ENCODE measurements around the gene PLAC8.

The PLAC8 gene, protein sequence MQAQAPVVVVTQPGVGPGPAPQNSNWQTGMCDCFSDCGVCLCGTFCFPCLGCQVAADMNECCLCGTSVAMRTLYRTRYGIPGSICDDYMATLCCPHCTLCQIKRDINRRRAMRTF

DNA sequence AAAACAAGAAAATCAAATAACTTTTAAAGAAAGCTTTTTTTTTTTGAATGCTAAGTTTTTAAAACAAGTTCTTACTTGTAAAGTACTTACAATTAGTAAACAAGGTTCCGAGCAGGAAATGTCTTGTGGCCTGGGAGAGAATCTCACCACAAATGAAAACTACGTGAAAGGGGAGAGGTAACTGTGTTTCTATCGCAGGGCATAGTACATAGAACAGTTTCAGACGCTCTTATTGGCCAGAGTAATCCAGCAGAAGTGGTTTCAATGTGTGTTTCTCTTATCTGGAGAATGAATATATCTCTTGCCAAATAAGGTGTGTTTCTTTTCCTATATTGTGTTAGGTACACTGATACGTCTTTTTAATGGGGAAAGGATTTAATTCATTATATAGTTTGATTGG lies at the start of gene PLAC8:
TSS of gene PLAC8 (minus strand) at position 154 of the 400 bp plus-strand sequence. CDS start 6,808 bp downstream, outside the sequence.
- DNase-seq (ENCODE audit: low read depth in 2 of 2): no peak

DNA sequence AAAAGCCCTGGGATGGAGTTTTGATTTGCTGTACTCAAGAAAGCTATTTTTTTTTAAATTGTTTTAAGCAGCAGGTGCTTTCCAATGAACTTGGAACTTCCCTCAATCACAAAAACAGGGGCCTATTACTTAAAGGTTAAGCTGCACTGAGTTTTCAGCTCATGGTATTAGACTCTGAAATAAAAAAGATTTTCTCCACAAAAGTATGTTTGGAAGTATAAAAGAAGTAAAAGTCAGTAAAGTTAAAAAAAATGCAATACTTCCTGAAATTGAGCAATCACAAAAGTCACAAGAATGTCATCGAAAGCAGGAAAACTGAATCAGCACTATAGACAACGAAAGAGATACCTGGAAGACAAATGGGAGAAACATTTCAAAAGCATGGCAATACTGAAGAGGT lies 38.9 kb upstream of the PLAC8 start:
- DNase-seq (ENCODE audit: low read depth in 2 of 2): no peak

DNA sequence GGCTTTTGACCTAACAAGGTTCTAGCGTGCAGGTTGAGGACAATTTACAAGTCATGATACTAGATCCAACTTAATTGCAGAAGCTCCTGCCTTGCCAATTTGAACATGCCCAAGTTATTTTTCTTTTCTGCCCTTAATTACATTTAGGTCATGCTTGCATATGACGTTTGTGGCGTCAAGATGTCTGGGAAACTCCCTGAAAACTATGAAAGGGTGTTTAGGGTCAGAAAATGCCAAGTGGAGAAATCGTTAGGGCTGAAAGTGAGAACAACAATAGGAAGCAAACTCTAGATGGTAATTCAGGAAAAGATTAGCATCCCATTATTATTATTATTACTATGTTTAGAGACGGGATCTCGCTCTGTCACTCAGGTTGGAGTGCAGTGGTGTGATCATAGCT lies 38.2 kb upstream of the PLAC8 start:
- DNase-seq (ENCODE audit: low read depth in 2 of 2): no peak

DNA sequence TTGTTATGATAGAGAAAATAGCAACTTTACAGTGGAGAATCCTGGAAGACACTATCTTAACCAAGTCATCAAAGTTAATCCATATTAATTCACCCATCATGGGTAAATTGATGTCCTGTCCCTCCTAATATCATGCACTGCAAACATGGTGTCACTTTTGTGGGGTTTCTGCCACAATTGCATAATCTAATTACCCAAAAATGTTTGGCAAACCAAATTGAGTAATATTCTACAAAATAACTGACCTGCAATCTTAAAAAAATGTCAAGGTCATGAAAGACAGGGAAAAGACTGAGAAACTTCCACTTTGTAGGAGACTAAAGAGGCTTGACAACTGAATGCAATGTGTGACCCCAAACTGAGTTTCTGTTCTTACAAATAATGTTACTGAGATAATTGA lies 37.1 kb upstream of the PLAC8 start:
- no peak for DNase-seq (ENCODE audit: low read depth in 2 of 2)

DNA sequence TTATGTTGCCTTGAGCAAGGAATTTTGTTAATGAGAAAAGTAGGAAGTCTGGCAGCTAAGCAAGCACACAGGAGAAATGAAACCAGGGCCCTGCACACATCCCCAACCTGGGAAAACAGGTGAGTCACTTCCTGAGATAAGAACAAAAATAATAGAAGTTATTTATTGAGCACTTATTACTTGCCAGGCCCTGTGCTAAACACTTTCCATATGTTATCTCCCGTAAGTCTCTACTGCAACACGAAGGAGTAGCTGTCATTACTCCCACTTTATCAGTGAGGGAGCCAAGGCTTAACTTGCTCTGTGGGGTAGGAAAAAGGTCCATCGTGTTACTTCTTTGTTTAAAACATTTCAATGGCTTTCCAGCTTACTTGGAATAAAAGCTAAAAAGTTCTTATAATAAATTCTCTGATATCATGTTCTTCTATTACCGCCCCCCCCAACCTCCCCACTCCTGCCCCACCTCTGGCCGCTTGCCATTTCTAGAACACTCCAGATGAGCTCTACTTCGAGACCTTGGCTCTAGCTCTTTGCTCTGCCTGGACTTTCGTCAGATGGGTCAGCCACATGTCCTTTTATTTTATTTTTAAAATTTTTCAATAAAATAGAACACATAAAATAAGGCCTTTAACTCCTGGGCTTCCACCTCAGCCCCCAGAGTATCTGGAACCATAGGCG lies 36.3 kb upstream of the PLAC8 start:
- no peak for DNase-seq (ENCODE audit: low read depth in 2 of 2)

DNA sequence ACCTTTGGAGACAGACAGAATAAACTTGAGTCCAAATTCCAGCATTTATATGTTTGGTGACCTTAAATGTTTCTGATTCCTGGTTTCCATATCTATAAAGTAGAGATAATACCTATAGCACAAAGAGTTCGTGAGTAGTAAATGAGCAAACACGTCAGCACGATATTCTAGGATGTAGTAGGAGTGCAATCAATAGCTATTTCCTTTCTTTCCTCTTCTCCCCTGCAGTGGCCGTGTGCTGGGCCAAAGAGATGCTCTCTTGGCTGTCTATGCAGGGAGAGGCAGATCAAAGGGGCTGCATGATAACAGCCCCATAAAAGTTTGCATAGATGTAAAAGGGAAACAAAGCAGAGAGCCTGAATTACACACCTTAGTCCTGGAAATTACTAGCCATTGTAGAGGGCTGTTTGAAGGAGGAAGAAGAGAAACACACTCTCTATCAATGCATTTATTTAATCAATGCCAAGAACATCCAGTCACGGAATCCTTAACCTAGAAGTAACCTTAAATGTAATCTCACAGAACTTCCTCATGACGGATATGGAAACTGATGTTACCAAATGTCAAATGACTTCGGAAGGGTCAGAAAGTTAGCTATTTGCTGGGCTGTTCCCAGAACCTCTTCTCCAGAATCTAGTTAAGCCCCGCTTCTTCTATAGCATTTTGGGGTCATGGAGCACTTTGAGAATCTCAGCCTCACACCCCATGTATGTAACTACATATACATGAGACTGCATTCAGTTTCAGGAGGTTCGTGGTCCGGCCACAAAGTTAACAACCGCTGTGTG lies 35.5 kb upstream of the PLAC8 start:
- no peak for DNase-seq (ENCODE audit: low read depth in 2 of 2)

DNA sequence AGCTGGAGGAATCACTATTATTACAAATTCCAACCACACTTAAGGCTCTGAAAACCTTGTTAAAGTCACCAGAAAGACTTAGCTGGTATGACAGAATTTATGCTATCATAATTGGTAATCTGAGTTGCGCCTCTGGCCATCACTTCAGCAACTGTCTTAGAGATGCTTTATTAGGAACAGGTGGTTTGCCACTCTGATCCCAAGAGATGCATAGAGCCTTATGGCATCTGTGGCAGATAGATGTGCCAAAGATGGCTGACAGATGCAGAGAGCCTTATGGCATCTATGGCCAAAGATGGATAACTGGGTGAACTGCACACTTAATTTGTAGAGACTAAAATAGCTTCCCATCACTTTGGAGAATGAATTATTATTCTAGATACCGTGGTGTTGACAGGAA lies 32.3 kb upstream of the PLAC8 start:
- no peak for DNase-seq (ENCODE audit: low read depth in 2 of 2)

DNA sequence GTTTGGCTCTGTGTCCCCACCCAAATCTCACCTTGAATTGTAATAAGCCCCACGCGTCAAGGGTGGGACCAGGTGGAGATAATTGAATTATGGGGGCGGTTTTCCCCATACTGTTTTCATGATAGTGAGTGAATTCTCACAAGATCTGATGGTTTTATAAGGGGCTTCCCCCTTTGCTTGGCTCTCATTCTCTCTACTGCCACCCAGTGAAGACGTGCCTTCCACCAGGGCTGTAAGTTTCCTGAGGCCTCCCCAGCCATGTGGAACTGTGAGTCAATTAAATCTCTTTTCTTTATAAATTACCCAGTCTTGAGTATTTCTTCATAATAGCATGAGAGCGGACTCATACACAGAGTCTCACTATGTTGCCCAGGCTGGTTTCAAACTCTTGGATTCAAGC lies 31.2 kb upstream of the PLAC8 start:
- peak in 1 of 2 donors; percentile 13 for DNase-seq (ENCODE audit: low read depth in 2 of 2)

DNA sequence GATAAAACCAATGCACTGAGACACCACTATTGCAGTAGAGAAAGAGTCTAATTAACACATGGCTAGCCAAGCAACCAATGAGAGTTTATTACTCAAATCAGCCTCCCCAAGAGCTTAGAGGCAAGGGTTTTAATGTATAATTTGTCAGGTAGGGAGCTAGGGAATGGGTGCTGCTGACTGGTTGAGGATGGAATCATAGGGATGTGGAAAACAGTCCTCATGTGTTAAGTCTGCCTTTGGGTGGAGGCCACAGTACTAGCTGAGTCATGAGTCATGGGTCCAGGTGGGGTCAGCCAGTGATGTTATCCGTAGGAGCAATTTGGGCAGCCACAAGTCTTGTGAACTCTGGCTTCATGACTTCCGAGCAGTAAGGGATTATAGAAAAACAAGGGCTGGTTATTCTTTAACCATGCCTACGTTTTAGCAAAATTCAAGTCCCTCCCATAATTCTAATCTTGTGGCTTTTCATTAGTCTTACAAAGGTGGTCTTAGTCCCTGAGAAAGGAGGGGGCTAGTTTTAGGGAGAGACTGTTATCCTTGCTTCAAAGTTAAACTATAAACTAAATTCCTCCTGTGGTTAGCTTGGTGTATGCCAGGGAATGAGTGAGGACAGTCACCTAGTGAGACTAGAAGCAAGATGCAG lies 25.1 kb upstream of the PLAC8 start:
- DNase-seq (ENCODE audit: low read depth in 2 of 2): no peak

DNA sequence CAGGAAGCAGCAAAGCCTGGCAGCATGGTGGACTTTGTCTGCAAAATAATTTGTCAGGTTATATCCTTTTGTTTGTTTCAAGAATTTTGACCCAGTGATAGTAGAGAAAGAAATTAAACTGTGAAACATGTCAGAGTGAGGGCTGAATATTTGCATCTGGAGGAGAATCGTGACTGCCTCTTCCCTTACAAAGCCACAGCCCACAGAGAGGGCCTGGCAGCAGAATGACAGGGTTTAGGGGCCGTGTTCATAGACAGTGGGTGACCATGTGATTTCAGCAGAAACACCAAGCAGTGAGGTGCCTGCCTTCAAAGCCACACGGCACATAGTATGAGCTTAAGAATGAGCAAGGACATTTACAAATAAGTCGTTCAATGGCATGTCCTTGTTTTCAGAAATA lies 24.4 kb upstream of the PLAC8 start:
- DNase-seq (ENCODE audit: low read depth in 2 of 2): peak in 1 of 2 donors; percentile 23

DNA sequence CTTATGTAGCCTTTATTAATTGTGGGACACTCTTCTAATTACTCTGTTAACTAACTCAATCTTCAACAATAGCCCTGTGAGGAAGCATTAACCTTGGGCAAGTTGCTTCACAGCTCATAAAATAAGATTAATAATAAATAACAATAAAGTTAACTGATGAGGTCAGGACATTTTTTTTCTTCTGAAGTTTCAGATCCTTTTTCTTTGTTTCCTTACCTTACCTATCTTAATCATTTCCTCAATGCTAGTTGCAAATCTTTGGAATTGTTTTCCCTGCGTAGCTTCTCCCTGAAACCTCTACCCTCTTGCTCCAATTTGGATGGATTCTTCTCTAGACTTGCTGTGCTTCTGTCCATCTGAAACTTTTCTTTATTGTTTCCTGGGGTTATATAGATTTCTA lies 17.5 kb upstream of the PLAC8 start:
- DNase-seq (ENCODE audit: low read depth in 2 of 2): no peak

DNA sequence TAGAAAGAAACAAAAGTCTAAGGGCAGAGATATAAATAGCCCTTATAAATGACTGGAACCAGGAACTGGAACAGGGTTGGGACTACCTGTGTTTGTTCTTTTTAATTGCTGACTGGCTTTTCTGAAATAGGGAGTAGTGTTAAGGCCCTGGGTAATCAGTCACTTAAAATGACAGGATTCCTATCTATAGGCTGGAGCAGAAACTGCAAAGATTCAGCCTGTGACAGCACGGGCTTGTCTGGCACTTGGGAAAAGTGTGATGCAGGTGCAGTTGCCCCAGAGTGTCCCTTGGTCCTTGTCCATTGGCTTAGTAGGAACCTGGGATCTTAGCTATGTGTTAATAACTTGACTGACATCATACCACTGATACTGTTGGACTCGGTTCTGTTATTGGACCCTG lies 14.7 kb upstream of the PLAC8 start:
- DNase-seq (ENCODE audit: low read depth in 2 of 2): no peak

DNA sequence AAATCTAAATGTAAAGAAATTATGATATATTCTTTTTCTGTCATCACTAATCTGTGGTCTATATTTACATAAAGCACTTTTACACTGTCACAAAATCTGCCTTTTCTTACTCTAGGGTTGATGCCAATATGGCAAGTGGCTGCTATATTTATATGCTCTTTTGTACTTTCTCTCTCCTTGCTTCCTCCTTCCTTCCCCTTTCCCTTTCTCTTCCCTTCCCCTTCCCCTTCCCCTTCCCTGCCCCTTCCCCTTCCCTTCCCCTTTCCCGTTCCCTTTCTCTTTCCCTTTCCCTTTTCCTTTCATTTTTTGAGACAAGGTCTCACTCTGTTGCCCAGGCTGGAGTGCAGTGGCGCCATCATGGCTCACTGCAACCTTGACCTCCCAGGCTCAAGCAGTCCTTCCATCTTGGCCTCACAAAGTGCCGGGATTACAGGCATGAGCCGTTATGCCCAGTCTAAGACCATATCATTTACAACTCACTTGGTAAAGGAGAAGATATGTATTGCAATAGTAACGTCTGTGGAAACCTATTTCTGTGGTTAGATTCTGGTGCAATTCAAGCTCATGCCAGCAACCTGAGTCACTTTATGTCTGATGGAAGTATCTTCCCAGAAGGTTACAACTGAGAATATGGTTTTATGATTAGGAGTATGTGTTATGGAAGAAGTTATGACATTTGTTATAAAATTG lies 13.9 kb upstream of the PLAC8 start:
- no peak for DNase-seq (ENCODE audit: low read depth in 2 of 2)

DNA sequence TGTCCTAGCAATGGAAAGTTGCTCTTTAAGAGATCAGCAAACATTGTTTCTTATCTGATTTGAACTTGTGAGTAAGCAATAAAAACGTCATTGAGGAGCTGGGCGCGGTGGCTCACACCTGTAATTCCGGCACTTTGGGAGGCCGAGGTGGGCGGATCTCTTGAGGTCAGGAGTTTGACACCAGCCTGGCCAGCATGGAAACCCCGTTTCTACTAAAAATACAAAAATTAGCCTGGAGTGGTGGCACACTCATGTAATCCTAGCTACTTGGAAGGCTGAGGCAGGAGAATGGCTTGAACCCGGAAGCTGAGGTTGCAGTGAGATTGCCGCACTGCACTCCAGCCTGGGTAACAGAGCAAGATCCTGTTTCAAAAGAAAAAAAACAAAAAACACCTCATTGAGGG lies 11.2 kb upstream of the PLAC8 start:
- peak in 1 of 2 donors; percentile 36 for DNase-seq (ENCODE audit: low read depth in 2 of 2)

DNA sequence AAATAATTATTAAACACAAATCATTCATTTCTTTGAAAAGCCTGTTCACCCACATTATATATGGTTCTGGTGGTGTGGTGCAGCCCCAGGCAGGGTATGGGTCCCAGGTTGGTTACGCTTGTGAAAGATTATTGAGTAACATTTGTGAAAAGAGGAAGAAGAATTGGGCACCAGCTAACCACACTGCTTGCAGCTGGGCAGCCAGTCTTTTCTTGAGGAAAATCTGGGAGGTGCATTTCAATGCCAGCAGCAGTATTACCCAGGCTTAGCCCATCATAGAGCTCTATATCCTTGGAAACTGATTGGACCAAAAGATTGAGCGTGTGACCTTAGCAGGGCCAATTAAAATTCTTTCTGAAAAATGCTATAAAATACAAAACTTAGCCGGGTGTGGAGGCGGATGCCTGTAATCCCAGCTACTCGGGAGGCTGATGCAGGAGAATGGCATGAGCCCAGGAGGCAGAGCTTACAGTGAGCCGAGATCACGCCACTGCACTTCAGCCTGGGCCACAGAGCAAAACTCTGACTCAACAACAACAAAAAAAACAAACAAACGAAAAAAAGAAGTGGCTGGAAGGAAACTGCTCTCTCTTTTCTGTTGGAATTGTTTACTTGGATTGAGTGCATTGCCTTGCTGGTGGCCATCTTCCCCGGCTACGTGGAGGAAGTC lies 9.7 kb upstream of the PLAC8 start:
- DNase-seq (ENCODE audit: low read depth in 2 of 2): no peak

DNA sequence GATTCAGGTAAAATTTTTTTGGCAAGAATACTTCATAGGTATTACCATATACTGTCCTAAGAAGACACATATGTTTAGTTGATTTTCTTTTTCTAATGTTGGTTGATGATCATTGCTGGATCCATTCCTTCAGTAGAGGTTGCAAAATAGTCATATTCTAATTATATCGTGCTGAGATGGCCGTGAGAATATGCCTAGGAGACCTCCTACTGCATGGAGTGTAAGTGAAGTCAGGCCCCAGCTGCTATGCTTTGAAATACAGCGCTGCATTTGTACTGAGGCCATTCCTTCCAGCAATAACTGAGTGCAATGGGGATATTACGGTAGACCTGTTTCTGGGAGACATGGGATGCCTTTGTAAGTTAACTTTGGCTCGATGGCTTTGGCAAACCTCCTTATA lies 6.7 kb upstream of the PLAC8 start:
- DNase-seq (ENCODE audit: low read depth in 2 of 2): no peak

DNA sequence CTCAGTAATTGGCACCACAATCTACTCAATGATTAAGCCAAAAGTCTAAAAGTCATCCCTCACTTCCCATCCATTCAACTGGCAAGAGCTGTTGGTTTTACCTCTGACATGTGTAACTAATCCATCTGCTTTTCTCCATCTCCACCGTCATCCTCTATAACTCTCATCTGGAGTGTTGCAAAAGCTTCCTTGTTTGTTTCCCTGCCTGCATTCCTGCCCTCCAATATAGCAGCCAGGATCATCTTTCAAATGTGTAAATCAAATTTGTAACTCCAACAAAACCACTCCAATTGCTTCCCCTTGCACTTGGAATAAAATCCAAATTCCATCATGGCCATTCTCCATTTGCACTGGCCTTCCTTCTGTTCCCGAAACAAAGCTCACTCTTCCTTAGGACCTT lies 4.3 kb upstream of the PLAC8 start:
- no peak for DNase-seq (ENCODE audit: low read depth in 2 of 2)

DNA sequence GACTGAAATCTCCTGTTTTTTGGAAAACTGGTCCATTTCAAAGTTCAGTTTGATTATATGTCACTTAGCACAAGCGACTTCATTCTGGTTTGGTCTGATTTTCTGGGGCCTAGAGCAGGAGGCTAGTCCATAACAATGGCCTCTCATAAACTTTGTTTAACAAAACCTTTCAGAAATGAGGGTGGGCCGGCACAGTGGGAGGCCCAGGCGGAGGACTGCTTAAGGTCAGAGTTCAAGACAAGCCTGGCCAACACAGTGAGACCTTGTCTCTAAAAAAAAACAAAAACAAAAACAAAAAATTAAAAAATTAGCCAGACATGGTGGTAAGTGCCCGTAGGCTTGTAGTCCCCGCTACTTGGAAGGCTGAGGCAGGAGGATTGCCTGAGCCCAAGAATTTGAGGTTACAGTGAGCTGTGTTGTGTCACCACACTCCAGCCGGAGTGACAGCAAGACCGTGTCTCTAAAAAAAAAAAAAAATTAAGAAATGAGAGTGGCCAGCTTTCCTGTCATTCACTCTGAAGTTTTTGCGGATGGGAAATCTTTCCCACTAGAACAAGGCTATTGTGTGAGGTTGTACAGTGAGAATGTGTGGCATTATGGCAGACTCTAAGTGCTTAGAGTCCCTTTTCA lies 1.2 kb upstream of the PLAC8 start:
- DNase-seq (ENCODE audit: low read depth in 2 of 2): no peak

DNA sequence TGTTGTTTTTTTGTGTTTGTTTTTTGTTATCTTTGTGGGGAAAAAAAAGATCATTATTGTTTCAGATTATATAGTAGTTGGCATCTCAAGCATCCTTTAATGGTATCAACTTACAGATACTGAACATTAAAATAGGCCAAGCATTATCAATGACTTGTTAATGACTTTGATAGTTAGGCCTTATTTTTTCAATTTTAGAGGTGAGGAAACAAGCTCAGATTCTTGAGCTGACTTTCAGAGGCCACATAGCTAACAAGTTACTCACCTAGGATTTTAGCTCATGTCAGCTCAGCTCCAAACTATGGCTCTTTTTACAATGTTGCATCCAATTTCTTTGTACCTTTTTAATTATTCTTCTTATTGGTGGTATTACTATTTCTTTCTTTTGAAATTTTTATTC lies 471 bp upstream of the PLAC8 start:
- no peak for DNase-seq (ENCODE audit: low read depth in 2 of 2)

DNA sequence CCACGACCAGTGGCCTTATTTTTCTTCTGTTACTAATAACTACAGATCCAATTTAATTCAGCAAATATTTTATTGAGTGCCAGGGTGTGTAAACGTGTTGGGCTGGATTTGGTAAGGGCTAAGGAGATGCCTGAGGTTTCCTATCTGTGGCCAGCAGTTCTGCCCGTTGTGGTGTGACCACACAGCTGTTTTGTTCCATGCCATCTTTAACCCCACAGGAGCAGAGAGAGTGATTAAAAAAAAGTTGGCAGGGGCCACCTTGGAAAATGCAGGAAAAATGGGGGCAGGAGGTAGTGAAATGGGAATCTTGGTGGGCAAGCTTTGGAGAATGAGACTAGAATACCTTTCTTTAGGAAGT lies 1.1 kb downstream of the PLAC8 start:
- DNase-seq (ENCODE audit: low read depth in 2 of 2): no peak

All from stimulated activated CD8-positive, alpha-beta memory T cell treated with anti-CD3 and anti-CD28 coated beads, Interleukin-2, amount 100 ng/mL, for 48 hours (primary cell).